Measurements from ENCODE around the gene SPRED2.

DNA sequence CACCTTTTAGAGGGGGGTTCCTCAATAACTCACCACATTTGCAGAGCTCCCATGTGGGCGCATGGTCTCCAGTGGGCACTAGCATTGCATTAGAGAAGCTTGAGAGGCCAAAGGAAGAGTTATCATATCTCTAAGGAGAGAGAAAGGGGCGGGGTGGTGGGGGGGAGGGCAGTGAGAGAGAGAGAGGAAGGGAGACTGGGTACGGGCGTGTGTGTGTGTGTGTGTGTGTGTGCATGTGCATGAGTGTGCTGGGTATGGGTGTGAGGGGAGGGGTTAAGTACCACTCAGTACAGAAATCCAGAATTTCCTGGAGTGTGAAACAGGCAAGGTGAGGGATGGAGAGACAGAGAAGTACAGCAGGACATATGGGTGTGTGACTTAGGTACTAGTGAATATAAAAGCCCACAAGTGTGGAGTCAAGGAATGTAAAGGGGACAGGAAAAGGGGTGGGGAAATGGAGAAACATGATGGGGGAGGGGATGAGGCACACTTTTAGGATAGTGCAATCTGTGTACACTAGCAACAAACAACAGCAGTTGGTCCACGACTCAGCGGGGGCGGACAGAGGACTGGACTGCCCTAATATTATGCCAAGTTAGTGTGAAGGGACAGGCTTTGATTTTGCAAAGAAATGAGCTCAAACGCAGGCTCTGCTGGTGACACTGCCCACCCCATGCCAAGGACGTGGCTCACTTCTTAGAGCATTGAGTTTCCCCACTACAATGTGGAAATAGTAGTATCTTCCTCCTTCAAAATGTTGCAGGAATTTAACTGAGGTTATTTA, 91.3 kb downstream of the SPRED2 start:
- TF ChIP-seq CTCF (IDR thresholded peaks at IDR 0.05 in 8 of 11, conservative IDR thresholded peaks at IDR 0.05 in 3 of 11) (no peak), POLR2AphosphoS5 (IDR thresholded peaks at IDR 0.05) (no peak)

Data from spleen (tissue), 7 donors.